Measurements from ENCODE around the gene LEF1.

- TF ChIP-seq TOX (CRISPR knock-in tag; IDR thresholded peaks at IDR 0.05; ENCODE audit: borderline replicate concordance) = no peak
- no peak for TF ChIP-seq PATZ1 (CRISPR knock-in tag; IDR thresholded peaks at IDR 0.05; ENCODE audit: borderline replicate concordance)
- TF ChIP-seq CSDC2 (CRISPR knock-in tag; IDR thresholded peaks at IDR 0.05) = no peak
- no peak for TF ChIP-seq RARB (CRISPR knock-in tag; IDR thresholded peaks at IDR 0.05)
- no peak for TF ChIP-seq SNAI2 (CRISPR knock-in tag; IDR thresholded peaks at IDR 0.05)
- no peak for TF ChIP-seq ESRRG (CRISPR knock-in tag; IDR thresholded peaks at IDR 0.05)
- TF ChIP-seq ISL1 (CRISPR knock-in tag; IDR thresholded peaks at IDR 0.05) = no peak
- TF ChIP-seq CREB5 (CRISPR knock-in tag; IDR thresholded peaks at IDR 0.05; ENCODE audit: low read depth) = no peak
- TF ChIP-seq PPARA (CRISPR knock-in tag; IDR thresholded peaks at IDR 0.05; ENCODE audit: borderline replicate concordance) = no peak
- no peak for TF ChIP-seq GLIS3 (CRISPR knock-in tag; IDR thresholded peaks at IDR 0.05)
- TF ChIP-seq TSHZ2 (CRISPR knock-in tag; IDR thresholded peaks at IDR 0.05) = no peak
- no peak for TF ChIP-seq ZFP3 (CRISPR knock-in tag; IDR thresholded peaks at IDR 0.05)
Measured at GRCh38 chr4:108174856-108175255, 6.1 kb upstream of the LEF1 start.

Measured in SK-N-SH treated with all-trans-retinoic acid at 6 μM for 48 hours (cell line).